H1 (cell line): ENCODE data around the gene ZDHHC24. TPM values are rescaled to one million over a fixed set of nuclear protein-coding genes. Genes with fewer than 3 reads are reported as not detected.

ENCODE experiments used
- CTCF ChIA-PET: fragments of 300-600 bp; sonication (Branson Sonifier 250); formaldehyde crosslinking; loops from one replicate; lab custom pipeline; 2021; ENCODE audit not compliant: partially characterized antibody; lab: Charles Lee
- POLR2A ChIA-PET: fragments of 300-600 bp; sonication (Branson Sonifier 250); formaldehyde crosslinking; loops from one replicate; lab custom pipeline; 2021; ENCODE audit warnings: inconsistent platforms; ENCODE audit not compliant: partially characterized antibody; lab: Charles Lee
- DNase-seq, 2 experiments: peaks; one replicate each; pipeline versions ENCODE4 v3.0.0 to v3.0.0-alpha.2; 2010 to 2022; ENCODE audit warnings: low spot score in 2 of 2, low read depth in 1 of 2, mixed read lengths in 1 of 2
- FAIRE-seq: peaks from 2 replicates; lab custom pipeline; 2011; peaks lifted over from hg19 to GRCh38; lab: Jason Lieb, UNC
- H2AFZ ChIP-seq: 2 replicates; pipeline ENCODE4 v1.8.1; 2012; ENCODE audit warnings: low read length, inconsistent platforms
- H2AK5ac ChIP-seq: 2 replicates; pipeline ENCODE4 v1.6.1; 2013; ENCODE audit warnings: low read depth, low read length
- H2BK120ac ChIP-seq: replicated peaks from 2 replicates; pipeline ENCODE3; 2013; ENCODE audit warnings: low read depth, low read length, inconsistent platforms
- H2BK12ac ChIP-seq: 2 replicates; pipeline ENCODE4 v1.6.1; 2013; ENCODE audit warnings: low read depth, low read length
- H2BK15ac ChIP-seq: 2 replicates; pipeline ENCODE4 v1.6.1; 2013; ENCODE audit warnings: low read length
- H2BK20ac ChIP-seq: 2 replicates; pipeline ENCODE4 v1.6.1; 2013; ENCODE audit warnings: low read length
- H2BK5ac ChIP-seq: 2 replicates; pipeline ENCODE4 v1.6.1; 2013; ENCODE audit warnings: low read depth, low read length
- H3K14ac ChIP-seq: 2 replicates; pipeline ENCODE4 v1.6.1; 2013; ENCODE audit warnings: inconsistent platforms; ENCODE audit not compliant: insufficient read length
- H3K18ac ChIP-seq: 2 replicates; pipeline ENCODE4 v1.6.1; 2013; ENCODE audit warnings: low read length; ENCODE audit errors: extremely low read depth
- H3K23ac ChIP-seq: 2 replicates; pipeline ENCODE4 v1.6.1; 2013; ENCODE audit warnings: inconsistent platforms; ENCODE audit not compliant: insufficient read length
- H3K23me2 ChIP-seq: 2 replicates; pipeline ENCODE4 v1.6.1; 2013; ENCODE audit warnings: low read depth, low read length
- H3K27ac ChIP-seq: 2 replicates; pipeline ENCODE4 v1.6.1; 2011; ENCODE audit warnings: low read depth, low read length, inconsistent platforms
- H3K27me3 ChIP-seq, 4 experiments: replicated peaks in 1 of 4; 1 replicate in 1 of 4; 2 replicates in 3 of 4; pipeline versions ENCODE4 v1.6.1 to v1.8.1; 2011 to 2013; ENCODE audit warnings: low read length in 3 of 4, mild to moderate bottlenecking in 3 of 4, inconsistent platforms in 2 of 4, mixed read lengths in 2 of 4, moderate library complexity in 1 of 4; ENCODE audit not compliant: control insufficient read depth in 3 of 4, insufficient read depth in 3 of 4; ENCODE audit errors: extremely low read depth in 1 of 4
- H3K36me3 ChIP-seq, 4 experiments: 2 replicates each; pipeline versions ENCODE4 v1.6.1 to v1.8.1; 2011 to 2013; ENCODE audit warnings: mild to moderate bottlenecking in 4 of 4, low read length in 3 of 4, moderate library complexity in 2 of 4, control low read depth in 1 of 4, inconsistent platforms in 1 of 4; ENCODE audit not compliant: insufficient read depth in 4 of 4, control insufficient read depth in 2 of 4
- H3K4ac ChIP-seq: replicated peaks from 2 replicates; pipeline ENCODE3; 2013; ENCODE audit warnings: low read length, low read depth, mixed read lengths, inconsistent platforms; ENCODE audit not compliant: insufficient read length
- H3K4me1 ChIP-seq, 4 experiments: replicated peaks in 1 of 4; 1 replicate in 1 of 4; 2 replicates in 3 of 4; pipeline versions ENCODE4 v1.6.1 to v1.8.1; 2011 to 2013; ENCODE audit warnings: low read length in 3 of 4, inconsistent platforms in 2 of 4, mixed read lengths in 1 of 4; ENCODE audit not compliant: insufficient read depth in 4 of 4, control insufficient read depth in 3 of 4
- H3K4me2 ChIP-seq, 2 experiments: 2 replicates each; pipeline versions ENCODE4 v1.6.1 to v1.8.1; 2011 to 2013; ENCODE audit warnings: low read depth in 2 of 2, low read length in 2 of 2, control low read depth in 1 of 2, inconsistent platforms in 1 of 2, mild to moderate bottlenecking in 1 of 2; ENCODE audit not compliant: insufficient read depth in 1 of 2
- H3K4me3 ChIP-seq, 4 experiments: fragments of 200-600, 300-600 bp in 1 of 4; sonication (generic), shearing (Covaris generic), sonication (Bioruptor Twin) in 1 of 4; 2 replicates each; pipeline versions ENCODE4 v1.5.1 to v1.8.1; 2011 to 2016; ENCODE audit warnings: low read length in 4 of 4, low read depth in 3 of 4, control low read depth in 2 of 4, inconsistent platforms in 2 of 4, mild to moderate bottlenecking in 2 of 4, mixed read lengths in 1 of 4, moderate library complexity in 1 of 4; ENCODE audit not compliant: insufficient read depth in 2 of 4; ENCODE audit errors: extremely low read depth in 1 of 4
- H3K56ac ChIP-seq: replicated peaks from 2 replicates; pipeline ENCODE3; 2013; ENCODE audit warnings: low read depth, mild to moderate bottlenecking, mixed read lengths, low read length, inconsistent platforms; ENCODE audit not compliant: insufficient read length
- H3K79me1 ChIP-seq: 2 replicates; pipeline ENCODE4 v1.6.1; 2013; ENCODE audit warnings: low read depth, low read length, control low read depth
- H3K79me2 ChIP-seq, 2 experiments: 2 replicates each; pipeline versions ENCODE4 v1.6.1 to v1.8.1; 2012 to 2013; ENCODE audit warnings: low read length in 2 of 2, mild to moderate bottlenecking in 2 of 2, inconsistent platforms in 1 of 2; ENCODE audit not compliant: insufficient read depth in 2 of 2, control insufficient read depth in 1 of 2
- H3K9ac ChIP-seq, 4 experiments: replicated peaks in 1 of 4; 1 replicate in 1 of 4; 2 replicates in 3 of 4; pipeline versions ENCODE4 v1.6.1 to v1.8.1; 2011 to 2013; ENCODE audit warnings: low read depth in 3 of 4, low read length in 3 of 4, control low read depth in 2 of 4, mild to moderate bottlenecking in 2 of 4, moderate library complexity in 2 of 4, inconsistent platforms in 1 of 4; ENCODE audit errors: extremely low read depth in 1 of 4
- H3K9me3 ChIP-seq, 2 experiments: 2 replicates each; pipeline versions ENCODE4 v1.6.1 to v1.8.1; 2012 to 2013; ENCODE audit warnings: mild to moderate bottlenecking in 2 of 2, moderate library complexity in 2 of 2, control low read depth in 1 of 2, inconsistent platforms in 1 of 2, low read depth in 1 of 2, low read length in 1 of 2, mixed read lengths in 1 of 2; ENCODE audit not compliant: insufficient read depth in 2 of 2
- H4K20me1 ChIP-seq, 2 experiments: replicated peaks in 1 of 2; 2 replicates each; pipeline versions ENCODE3 to v1.8.1; 2011 to 2013; ENCODE audit warnings: inconsistent platforms in 2 of 2, low read length in 2 of 2, mild to moderate bottlenecking in 1 of 2; ENCODE audit not compliant: insufficient read depth in 2 of 2, control insufficient read depth in 1 of 2
- H4K5ac ChIP-seq: 2 replicates; pipeline ENCODE4 v1.6.1; 2013; ENCODE audit warnings: low read length, low read depth, mixed read lengths, inconsistent platforms; ENCODE audit not compliant: insufficient read length
- H4K8ac ChIP-seq: 2 replicates; pipeline ENCODE4 v1.8.0; 2013; ENCODE audit warnings: mild to moderate bottlenecking, moderate library complexity, low read length, inconsistent platforms; ENCODE audit not compliant: insufficient read depth; ENCODE audit errors: extremely low read depth
- H4K91ac ChIP-seq: replicated peaks from 2 replicates; pipeline ENCODE3; 2013; ENCODE audit warnings: low read length, mixed read lengths, inconsistent platforms; ENCODE audit not compliant: insufficient read length
- BRCA1 ChIP-seq: IDR thresholded peaks from 2 replicates; pipeline ENCODE4 v1.6.1; 2012; ENCODE audit warnings: low read depth, low read length, improper control_type of control experiment
- CBX8 ChIP-seq: fragments of 300-800, 300-1000 bp; sonication (generic); IDR thresholded peaks from 2 replicates; pipeline ENCODE4 v1.7.1; 2016; ENCODE audit warnings: low read depth, low read length, borderline replicate concordance
- JUND ChIP-seq: IDR thresholded peaks from 2 replicates; pipeline ENCODE4 v1.6.1; 2011; ENCODE audit warnings: mild to moderate bottlenecking, improper control_type of control experiment, low read length
- NRF1 ChIP-seq: IDR thresholded peaks from 2 replicates; pipeline ENCODE4 v1.6.1; 2011; ENCODE audit warnings: mild to moderate bottlenecking, low read depth, low read length, improper control_type of control experiment
- PHF8 ChIP-seq: fragments of 200-600 bp; sonication (generic); conservative IDR thresholded peaks from 2 replicates; pipeline ENCODE4 v1.7.1; 2012; ENCODE audit warnings: low read depth, mild to moderate bottlenecking, inconsistent platforms, low read length, moderate library complexity
- POU5F1 ChIP-seq: IDR thresholded peaks from 2 replicates; pipeline ENCODE4 v1.6.1; 2011; ENCODE audit warnings: low read depth, mild to moderate bottlenecking, low read length, moderate library complexity
- RAD21 ChIP-seq, 2 experiments: IDR thresholded peaks in 1 of 2; conservative IDR thresholded peaks in 1 of 2; 2 replicates each; pipeline ENCODE4 v1.6.1; 2011; ENCODE audit warnings: low read depth in 2 of 2, low read length in 2 of 2, improper control_type of control experiment in 1 of 2, inconsistent platforms in 1 of 2, mild to moderate bottlenecking in 1 of 2, moderate library complexity in 1 of 2
- SAP30 ChIP-seq: fragments of 300-600 bp; sonication (generic); IDR thresholded peaks from 2 replicates; pipeline ENCODE4 v1.7.1; 2012; ENCODE audit warnings: low read length, moderate library complexity, mild to moderate bottlenecking, inconsistent platforms; ENCODE audit not compliant: insufficient read depth, insufficient replicate concordance
- ZNF274 ChIP-seq: IDR thresholded peaks from 2 replicates; pipeline ENCODE4 v1.7.0; 2012; ENCODE audit warnings: low read length, borderline replicate concordance; ENCODE audit errors: extremely low read depth
- WGBS, 2 experiments: shearing (Covaris generic) in 1 of 2; methylation state at CpG; one replicate each; pipeline versions ENCODE4 v1.1.6 to v1.1.7; 2013 to 2015; ENCODE audit warnings: low lambda C conversion rate in 2 of 2, mixed read lengths in 2 of 2, inconsistent platforms in 1 of 2, low coverage in 1 of 2, missing lambda C conversion rate in 1 of 2; ENCODE audit not compliant: insufficient replicate concordance in 2 of 2, insufficient coverage in 1 of 2, insufficient read length in 1 of 2; ENCODE audit errors: extremely low coverage in 1 of 2, missing lambda C conversion rate in 1 of 2; 5-methylcytosine and 5-hydroxymethylcytosine counted together
- polyA plus RNA-seq, 7 experiments: library from polyadenylated mRNA; depleted of rRNA in 3 of 7; stranded (reverse) in 5 of 7; unstranded in 2 of 7; fragments of >200 nt in 5 of 7; fragments of 200-250 nt in 2 of 7; gene quantifications; 1 replicate in 5 of 7; 2 replicates in 1 of 7; 4 replicates in 1 of 7; pipeline versions ENCODE4 v1.2.1 to v1.2.3, GENCODE V29; 2011 to 2013; ENCODE audit warnings: missing spikeins in 2 of 7, mixed read lengths in 2 of 7
- total RNA-seq: library from RNA; stranded (reverse); fragmentation: NEBNext Ultra II Directional; extraction: Animal tissue kit (Norgen Biotek cat#: 25700); gene quantifications from 2 replicates; pipeline ENCODE4 v1.2.1, GENCODE V29; 2021
- TF ChIP-seq, protein P1 (sequence below): IDR thresholded peaks from 2 replicates; pipeline ENCODE4 v1.6.1; 2012; ENCODE audit warnings: inconsistent platforms
- TF ChIP-seq, protein P2 (sequence below): IDR thresholded peaks from 2 replicates; pipeline ENCODE4 v1.6.1; 2012; ENCODE audit warnings: low read length, inconsistent platforms

Gene ZDHHC24
- total and polyA plus RNA-seq, 2 of the 8 experiments (the other 6 are each of a cell fraction or from before 2014, with no cell fraction given) = 8.4 to 9.7 TPM

DNA sequence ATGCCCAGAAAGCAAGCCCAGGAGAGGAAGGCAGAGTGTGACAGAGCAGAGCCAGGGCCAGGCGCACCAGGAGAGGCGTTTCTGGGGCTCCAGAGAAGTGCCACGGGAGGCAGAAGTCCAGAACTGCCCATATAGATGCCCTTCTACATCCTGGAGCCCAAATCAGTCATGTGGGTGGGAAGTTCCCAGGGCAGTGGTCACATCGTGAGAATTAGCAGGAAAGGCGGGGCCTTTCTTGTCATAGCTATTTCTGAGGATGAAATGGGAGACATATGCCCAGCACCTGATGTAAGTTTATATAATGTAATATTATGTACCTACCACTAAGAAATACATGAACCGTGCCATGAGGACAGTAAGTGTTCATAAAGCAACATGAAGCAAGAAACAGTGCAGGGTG, 13.1 kb downstream of the ZDHHC24 start:
- Histone ChIP-seq H3K27ac (no peak overlapping the region), H4K91ac (no peak overlapping the region), H3K23ac (no peak overlapping the region), H3K9ac (no peak overlapping the region), H3K4me1 (peaks cover 0 to 2% (median 0%) of the 10 kb centered on the region in 4 experiments; a peak in 1 of 7 replicates), H3K14ac (no peak overlapping the region), H2BK12ac (no peak overlapping the region), H4K5ac (no peak overlapping the region), H4K8ac (no peak overlapping the region), H2BK5ac (no peak overlapping the region), H3K4me3 (no peak overlapping the region), H3K79me2 (no peaks in the 10 kb centered on the region), H2BK20ac (no peak overlapping the region), H3K4ac (no peak overlapping the region), H3K79me1 (peaks cover 2% of the 10 kb centered on the region; the same call in 1 of the 2 replicates), H2BK15ac (no peak overlapping the region), H3K27me3 (no peaks in the 10 kb centered on the region), H2BK120ac (no peak overlapping the region), H3K23me2 (no peaks in the 10 kb centered on the region), H3K18ac (no peak overlapping the region), H2AFZ (no peak overlapping the region), H3K36me3 (peaks cover 0 to 2% (median 0%) of the 10 kb centered on the region in 4 experiments; a peak in 2 of 8 replicates), H3K56ac (no peak overlapping the region), H3K9me3 (no peaks in the 10 kb centered on the region), H3K4me2 (no peak overlapping the region), H2AK5ac (no peak overlapping the region), H4K20me1 (no peaks in the 10 kb centered on the region)
- TF ChIP-seq NRF1 = no peak
- TF ChIP-seq RAD21 (IDR thresholded peaks at IDR 0.05 in 1 of 2, conservative IDR thresholded peaks at IDR 0.05 in 1 of 2; ENCODE audit: low read depth in 2 of 2, low read length in 2 of 2) = no peak
- TF ChIP-seq, protein P1, sequence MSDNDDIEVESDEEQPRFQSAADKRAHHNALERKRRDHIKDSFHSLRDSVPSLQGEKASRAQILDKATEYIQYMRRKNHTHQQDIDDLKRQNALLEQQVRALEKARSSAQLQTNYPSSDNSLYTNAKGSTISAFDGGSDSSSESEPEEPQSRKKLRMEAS = no peak
- no peak for TF ChIP-seq SAP30
- no peak for TF ChIP-seq CBX8
- TF ChIP-seq, protein P2, sequence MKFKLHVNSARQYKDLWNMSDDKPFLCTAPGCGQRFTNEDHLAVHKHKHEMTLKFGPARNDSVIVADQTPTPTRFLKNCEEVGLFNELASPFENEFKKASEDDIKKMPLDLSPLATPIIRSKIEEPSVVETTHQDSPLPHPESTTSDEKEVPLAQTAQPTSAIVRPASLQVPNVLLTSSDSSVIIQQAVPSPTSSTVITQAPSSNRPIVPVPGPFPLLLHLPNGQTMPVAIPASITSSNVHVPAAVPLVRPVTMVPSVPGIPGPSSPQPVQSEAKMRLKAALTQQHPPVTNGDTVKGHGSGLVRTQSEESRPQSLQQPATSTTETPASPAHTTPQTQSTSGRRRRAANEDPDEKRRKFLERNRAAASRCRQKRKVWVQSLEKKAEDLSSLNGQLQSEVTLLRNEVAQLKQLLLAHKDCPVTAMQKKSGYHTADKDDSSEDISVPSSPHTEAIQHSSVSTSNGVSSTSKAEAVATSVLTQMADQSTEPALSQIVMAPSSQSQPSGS = no peak
- no peak for TF ChIP-seq PHF8
- no peak for TF ChIP-seq POU5F1
- TF ChIP-seq ZNF274 = no peak
- TF ChIP-seq BRCA1 = no peak
- no peak for TF ChIP-seq JUND
- no peak for DNase-seq
- CTCF ChIA-PET = interaction anchor here (0.6 to 1.2 kb wide), 5 partner anchors 11 to 169 kb away, joined by 3 to 4 read pairs (median 3); no protein-coding TSS in a partner anchor
- no peak for FAIRE-seq
- POLR2A ChIA-PET = interaction anchor here (0.5 to 7.1 kb wide), 10 partner anchors 9 to 206 kb away, joined by 3 to 30 read pairs (median 4); partner anchors contain the start of genes ACTN3 and ZDHHC24
- 86% methylated on average over 6 of the region's 6 CpGs; no CpG with 5 or more reads in 1 of the 2 experiments for WGBS, 2 experiments
